ENCODE data around the gene IGFBP3.

IGFBP3 gene

GRCh38 chr7:45873355-45873754, 47.7 kb downstream of the IGFBP3 start:
- no peak for DNase-seq (ENCODE audit: low read depth in 2 of 2)

DNA sequence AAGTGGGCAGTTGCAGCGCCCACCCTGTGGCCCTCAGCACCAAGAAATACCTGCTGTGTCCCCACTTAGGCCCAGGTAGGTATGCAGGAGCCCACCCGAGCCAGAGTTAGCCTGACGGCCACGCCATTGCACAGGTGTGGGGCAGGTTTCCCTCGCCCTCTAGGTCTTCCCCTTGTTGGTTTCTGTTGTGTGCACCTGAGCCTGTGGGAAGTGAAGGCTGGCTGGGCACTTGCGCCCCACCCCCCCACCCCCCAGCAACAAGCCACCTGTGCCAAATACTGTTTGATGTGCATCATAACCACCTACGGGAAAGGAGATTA, 48.1 kb downstream of the IGFBP3 start, which contains the start of gene CCDC201:
CCDC201 (minus strand) TSS at position 48 of the 320 bp plus-strand sequence. CDS start 75 bp downstream, outside the sequence.
- no peak for DNase-seq (ENCODE audit: low read depth in 2 of 2)

GRCh38 chr7:45872116-45873034, 48.7 kb downstream of the IGFBP3 start:
- DNase-seq (ENCODE audit: low read depth in 2 of 2): no peak

- no peak for DNase-seq (ENCODE audit: low read depth in 2 of 2)
Observed at GRCh38 chr7:45869426-45869825, 51.6 kb downstream of the IGFBP3 start.

DNA sequence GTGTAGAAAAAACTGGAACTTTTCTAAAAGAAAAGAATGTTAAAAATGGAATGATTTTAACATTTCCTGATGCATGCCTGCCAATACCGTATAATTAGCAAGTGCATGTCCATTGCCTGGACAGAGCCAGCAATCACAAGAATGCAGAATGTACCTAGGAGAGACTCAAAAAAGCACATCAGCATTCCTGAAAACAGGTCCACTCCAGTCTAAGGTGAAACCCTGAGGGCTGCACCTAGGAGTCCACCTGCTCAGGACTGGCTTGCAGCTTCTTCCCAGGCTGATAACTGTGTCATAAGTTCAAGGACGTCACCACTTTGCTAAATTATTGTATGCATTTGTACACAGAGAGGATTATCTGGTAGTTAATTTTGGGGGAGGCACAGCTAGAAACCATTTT, 53.6 kb downstream of the IGFBP3 start:
- no peak for DNase-seq (ENCODE audit: low read depth in 2 of 2)

GRCh38 chr7:45865594-45866410, 55.3 kb downstream of the IGFBP3 start:
- DNase-seq (ENCODE audit: low read depth in 2 of 2): no peak

DNA sequence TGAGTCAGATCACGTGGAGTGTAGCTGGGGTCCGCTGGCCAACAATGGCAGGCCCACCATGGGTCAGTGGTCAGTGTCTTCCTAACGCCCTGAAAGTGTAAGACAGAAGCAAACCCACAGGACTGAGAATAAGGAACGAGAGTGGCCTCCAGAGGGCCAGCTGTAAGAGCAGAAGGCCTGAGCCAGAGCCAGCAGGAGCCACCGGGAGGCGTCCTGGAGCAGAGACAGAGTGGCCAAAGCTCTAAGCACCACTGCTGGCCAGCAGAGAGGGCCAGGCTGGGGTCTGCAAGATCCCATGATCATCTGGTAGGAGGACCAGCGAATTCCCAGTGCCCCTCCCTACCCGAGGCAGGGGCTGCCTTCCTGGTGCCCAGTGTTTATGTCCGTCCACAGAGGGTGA, 57.4 kb downstream of the IGFBP3 start:
- DNase-seq (ENCODE audit: low read depth in 2 of 2): no peak

All from fibroblast of skin of left biceps (primary cell).